ENCODE measurements around the gene D2HGDH.

D2HGDH gene

DNA sequence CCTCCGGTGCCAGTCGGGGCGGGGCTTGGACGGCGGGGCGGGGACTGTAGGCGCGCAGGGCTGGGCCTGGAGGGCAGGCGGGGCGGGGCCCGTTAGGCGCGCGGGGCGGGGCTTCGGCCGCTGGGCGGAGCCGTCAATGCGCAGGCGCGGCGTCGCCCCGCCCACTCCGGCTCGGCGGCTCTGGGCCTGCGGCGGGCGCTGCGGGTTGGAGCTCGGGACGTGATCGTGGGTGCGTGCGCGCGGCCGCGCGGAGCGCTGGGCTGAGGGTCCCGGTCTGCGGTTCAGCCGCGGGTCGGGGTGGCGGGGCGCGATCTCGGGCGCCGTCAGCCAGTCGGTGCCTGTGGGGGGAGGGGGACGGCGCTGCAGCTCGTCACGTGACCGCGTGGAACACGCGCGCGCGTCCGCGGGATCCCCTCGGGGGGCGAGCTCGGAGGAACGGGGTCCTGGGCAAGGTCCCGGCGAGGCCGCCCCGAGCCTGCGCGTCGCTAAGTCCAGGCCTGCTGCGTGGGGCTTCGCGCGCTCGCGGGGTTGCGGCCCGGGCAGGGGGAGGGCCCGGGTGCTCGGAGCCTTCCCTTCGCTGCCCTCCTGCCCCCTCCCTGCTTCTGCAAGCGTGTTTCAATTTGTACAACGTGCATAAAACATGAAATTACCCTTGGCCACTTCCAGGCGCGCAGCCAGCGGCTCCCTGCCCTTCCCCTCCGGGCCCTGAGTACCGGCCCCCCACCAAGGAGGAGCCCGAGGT, at the start of gene D2HGDH:
TSS of gene D2HGDH (plus strand) at position 164 of the 742 bp plus-strand sequence. CDS start 595 bp downstream, outside the sequence.
- peak; percentile 88 to 93 (median 89) for DNase-seq (ENCODE audit: low read depth in 3 of 3)

DNA sequence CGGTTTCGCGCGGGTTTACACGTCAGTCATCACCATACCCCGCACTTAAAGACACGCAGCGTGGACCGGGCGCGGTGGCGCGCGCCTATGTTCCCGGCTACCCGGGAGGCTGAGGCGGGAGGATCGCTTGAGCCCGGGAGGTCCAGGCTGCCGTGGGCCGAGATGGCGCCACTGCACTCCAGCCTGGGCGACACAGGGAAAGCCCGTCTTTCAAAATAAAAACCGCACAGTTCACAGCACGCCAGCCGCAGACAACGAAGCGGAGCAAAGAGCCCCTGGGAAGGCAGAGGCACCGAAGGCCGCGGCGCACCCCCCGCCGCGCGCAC, 48.1 kb upstream of the D2HGDH start:
- DNase-seq (ENCODE audit: low read depth in 3 of 3): no peak

DNA sequence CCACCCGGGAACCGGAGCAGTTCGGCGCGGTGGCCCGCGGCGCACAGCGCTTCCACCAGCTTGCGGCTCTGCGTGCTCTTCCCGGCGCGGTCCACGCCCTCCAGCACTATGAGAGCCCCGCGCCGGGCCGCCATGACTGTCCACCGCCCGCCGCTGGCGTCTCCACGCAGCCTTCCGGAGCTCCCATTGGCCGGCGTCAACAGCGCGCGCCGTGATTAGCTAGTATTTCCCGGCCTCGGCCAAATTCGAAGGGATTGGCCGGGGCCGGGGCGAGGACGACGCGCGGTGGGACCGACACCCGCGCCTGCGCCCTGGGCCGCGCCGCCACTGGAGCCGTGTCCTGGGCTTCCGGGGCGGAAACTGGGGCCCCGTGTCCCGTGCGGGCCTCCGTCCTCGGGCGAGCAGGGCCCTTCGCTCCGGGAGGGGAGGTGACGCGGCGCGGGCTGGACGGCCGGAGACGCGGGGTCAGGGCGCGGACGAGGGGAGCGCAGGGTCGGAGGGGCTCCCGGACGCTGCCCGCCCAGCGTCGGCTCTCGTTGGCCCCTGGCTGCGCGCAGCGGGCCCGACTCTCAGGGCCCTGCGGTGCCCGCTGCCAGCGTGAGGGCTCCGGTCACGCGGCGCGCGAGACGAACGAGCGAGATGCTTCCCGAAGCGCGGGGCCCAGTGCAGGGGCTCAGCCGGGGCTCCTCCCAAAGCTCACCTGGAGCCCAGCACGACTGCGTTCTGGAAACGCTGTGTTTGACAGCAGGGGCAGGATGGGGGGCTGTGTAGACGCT, 47.6 kb upstream of the D2HGDH start, which contains the start of gene DTYMK:
TSS of gene DTYMK (minus strand) at position 166 of the 776 bp plus-strand sequence. CDS start at position 134, 32 bp downstream.
- peak; percentile 89 to 95 (median 94) for DNase-seq (ENCODE audit: low read depth in 3 of 3)

DNA sequence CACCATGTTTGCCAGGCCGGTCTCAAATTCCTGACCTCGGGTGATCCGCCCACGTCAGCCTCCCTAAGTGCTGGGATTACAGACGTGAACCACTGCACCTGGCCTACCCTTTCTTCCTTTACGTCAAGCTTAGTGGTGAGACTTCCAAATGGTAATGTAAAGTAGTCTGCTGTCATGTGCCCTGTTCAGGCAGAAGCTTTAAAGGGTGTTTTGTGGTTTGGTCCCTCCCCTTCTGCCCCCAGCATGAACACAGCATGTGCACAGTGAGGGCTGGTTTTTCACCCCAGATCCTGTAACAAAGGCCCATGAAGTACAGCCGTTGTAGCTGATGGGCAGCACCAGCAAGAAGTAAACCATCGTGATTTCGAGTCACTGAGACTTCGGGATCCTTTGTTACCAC, 45.1 kb upstream of the D2HGDH start:
- DNase-seq (ENCODE audit: low read depth in 3 of 3): no peak

DNA sequence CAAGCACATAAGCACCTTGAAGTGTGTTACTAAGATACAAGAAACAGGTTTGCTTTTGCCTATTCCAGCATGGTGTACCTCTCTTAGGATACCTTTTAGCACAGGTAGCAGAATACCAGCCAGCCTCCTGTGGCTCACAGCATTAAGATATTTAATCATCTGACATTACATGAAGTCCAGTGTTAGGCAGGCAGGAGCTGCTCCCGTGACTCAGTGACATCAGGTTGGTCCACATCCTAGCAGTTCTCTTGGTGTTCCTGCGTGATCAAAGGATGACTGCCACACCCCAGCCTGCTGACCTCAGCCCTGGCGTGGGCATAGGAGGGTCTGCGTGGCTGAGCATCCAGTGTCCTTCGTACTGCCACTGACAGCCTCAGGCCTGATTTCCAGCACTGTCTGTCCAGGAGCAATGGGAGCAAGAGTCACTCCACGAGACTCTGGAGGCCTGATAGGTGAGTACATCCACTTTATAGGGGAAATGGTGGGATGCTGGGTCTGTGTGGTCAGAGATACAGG, 44.2 kb upstream of the D2HGDH start:
- no peak for DNase-seq (ENCODE audit: low read depth in 3 of 3)

DNA sequence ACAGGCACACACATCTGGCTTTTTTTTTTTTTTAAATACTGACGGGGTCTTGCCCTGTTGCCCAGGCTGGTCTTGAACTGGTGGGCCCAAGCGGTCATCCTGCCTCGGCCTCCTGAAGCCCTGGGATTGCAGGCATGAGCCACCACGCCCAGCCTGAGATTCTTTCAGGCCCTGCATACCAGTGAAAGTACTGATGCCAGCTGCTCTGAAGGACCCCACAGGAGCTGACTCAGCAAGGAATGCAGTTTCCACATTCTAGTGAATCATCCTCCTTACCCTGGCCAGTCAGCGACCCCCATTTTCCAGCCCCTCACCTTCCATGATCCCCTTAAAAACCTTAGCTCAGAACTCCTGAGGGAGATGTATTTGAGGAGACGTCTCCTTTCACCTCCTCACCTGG, 42.0 kb upstream of the D2HGDH start:
- no peak for DNase-seq (ENCODE audit: low read depth in 3 of 3)

DNA sequence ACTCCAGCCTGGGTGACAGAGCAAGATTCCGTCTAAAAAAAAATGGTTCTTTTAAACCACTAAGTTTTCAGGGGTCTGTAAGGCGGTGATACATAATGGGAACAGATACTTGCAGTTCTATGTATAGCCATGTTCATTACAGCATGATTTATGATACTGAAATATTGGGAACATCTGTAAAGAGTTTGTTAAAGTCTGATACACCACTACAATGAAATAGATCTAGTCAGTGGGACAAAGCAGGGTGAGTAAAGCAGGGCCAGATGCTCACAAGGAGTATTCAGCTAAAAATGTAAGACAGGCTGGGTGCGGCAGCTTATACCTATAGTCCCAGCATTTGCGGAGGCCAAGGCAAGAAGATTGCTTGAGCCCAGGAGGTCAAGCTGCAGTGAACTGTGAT, 38.8 kb upstream of the D2HGDH start:
- DNase-seq (ENCODE audit: low read depth in 3 of 3): no peak

DNA sequence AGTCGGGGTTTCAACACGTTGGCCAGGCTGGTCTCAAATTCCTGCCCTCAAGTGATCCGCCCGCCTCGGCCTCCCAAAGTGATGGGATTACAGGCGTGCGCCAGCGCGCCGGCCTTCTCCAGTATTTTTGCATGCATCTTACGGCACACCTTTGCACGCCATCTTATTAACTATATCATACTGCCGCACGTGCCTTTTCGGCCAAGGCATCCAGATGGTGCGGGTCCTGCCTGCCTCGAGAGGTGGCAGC, 33.4 kb upstream of the D2HGDH start:
- no peak for DNase-seq (ENCODE audit: low read depth in 3 of 3)

DNA sequence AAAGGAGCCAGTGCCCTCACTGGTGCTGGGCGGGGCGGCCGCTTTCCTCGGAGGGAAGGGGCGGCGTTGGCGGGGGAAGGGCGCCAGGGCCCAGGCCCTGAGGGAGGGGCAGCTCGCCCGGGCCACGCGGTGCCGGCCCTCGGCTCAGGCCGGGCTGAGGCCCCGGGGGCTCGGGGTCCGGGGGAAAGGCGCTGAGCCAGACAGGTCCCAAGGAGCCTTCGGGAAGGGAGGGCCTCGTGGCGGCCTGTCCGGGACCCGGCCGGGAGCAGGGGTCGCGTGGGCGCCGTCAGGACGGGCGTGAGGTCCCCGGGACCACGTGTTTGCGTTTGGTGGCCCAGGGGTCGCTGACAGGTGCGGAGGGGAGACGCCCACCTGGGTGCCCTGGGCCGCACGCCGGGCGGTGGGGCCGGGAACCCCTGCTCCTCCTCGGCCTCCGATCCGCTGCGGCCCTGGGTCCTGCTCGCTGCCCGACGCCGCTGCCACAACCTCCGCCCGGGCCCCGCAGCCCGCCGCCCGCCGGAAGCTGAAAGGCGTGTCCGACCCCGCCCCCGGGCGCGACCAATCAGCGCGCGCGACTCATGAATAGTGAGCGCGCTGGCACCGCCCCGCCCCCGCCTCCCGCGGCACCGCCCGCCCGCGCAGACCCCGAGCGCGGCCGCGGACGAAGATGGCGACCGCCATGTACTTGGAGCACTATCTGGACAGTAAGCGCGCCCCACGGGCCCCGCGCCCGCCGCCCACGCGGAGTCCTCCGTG, 32.9 kb upstream of the D2HGDH start, which contains the start of gene ING5:
TSS of gene ING5 (plus strand) at position 641 of the 756 bp plus-strand sequence. CDS start at position 668, 27 bp downstream.
- DNase-seq (ENCODE audit: low read depth in 3 of 3): peak; percentile 90 to 97 (median 96)

DNA sequence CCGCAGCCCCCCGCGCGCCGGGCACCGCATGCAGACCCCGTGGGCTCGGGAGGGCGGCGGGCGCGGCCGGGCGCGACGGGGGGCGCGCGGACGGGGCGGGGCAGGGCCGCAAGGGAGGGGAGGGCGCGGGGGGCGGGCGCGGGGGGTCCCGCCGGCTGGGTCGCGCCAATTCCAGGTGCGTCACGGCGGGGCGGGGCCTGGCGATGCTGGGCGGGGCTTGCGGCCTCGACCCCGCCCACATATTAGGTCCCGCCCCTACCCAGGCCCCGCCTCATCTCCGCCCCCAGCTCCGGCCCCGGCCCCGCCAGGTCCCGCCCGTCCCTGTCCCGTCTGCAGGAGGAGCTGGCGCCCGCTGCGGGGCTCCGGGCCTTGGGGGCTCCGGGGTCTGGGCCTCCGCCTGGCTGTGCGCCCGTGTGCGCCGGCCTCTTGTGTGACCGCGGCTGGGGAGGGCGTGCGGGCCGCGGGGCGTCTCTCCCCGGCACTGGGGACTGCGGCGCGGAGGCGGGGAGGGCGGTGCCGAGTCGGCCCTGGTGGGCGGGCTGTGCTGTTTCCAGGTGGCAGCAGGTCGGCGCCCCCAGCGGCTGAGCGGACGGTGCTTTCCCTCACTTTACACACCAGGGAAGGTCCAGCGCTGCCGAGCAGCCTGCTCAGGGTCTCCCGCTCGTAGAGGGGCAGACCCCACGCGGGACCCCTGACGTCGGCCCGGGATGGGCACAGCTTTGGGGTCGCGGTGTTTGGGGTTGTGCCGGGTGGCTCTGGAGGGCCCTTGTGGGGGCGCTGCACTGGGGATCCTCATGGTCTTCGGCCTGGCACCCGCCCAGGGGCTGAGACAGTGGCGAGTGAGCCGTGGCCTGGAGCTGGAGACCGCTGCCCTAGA, 32.0 kb upstream of the D2HGDH start:
- peak; percentile 77 to 90 (median 80) for DNase-seq (ENCODE audit: low read depth in 3 of 3)

DNA sequence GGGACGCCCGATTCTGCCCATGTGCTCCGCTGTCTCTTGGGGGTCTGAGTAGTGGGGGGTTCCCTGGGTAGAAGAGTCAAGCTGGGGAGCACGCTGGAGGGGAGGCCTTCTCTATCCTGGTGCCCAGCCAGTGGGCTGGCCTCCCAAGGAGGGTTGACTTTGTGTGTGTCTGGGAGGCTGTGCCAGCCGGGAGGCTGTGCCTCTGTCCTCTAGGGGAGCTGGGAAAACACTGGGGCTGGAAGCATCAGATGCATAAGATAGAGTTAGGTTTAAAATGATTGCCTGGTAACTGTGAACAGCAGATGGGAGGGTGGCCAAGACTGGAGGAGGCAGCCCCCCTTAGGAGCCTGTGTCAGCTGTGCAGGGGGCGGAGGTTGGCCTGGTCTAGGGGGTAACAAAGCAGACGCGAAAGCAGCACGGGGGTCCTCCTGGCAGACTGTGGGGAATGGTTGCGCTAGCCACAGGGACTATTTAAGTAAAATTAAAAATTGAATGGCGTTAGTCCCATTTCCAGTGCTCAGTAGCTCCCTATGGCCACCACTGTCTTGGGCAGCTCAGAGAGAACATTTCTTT, 31.3 kb upstream of the D2HGDH start:
- no peak for DNase-seq (ENCODE audit: low read depth in 3 of 3)

DNA sequence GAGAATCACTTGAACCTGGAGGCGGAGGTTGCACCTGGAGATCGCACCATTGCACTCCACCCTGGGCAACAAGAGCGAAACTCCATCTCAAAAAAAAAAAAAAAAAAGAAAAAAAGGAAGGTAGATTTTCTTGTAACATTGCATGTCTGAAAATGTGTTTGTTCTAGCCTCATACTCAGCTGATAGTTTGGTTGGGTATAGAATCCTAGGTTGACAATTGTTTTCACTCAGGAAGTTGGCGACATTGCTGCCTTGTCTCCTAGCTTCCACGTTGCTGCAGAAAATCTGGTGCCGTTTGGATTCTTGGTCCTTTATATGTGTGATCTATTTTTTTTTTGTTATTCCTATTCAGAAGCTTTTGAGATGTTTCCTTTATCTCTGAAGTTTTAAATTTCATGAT, 27.9 kb upstream of the D2HGDH start:
- DNase-seq (ENCODE audit: low read depth in 3 of 3): no peak

DNA sequence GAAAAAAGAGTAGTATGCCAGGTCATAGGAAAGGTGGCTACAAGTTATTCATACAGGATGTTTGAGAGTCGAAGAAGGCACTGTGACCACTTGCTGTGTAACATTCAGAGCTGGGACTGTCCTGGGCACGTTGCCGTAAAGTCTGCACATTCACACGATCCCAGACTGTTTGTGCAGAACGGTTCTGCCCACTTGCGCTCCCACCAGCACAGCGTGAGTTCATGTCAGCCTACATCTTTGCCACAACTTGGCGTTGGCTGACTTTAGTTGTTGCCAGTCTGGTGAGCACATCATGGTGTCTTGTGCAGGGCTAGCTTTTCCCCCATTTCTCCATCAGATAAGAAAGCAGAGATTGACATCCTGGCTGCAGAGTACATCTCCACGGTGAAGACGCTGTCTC, 25.6 kb upstream of the D2HGDH start:
- no peak for DNase-seq (ENCODE audit: low read depth in 3 of 3)

DNA sequence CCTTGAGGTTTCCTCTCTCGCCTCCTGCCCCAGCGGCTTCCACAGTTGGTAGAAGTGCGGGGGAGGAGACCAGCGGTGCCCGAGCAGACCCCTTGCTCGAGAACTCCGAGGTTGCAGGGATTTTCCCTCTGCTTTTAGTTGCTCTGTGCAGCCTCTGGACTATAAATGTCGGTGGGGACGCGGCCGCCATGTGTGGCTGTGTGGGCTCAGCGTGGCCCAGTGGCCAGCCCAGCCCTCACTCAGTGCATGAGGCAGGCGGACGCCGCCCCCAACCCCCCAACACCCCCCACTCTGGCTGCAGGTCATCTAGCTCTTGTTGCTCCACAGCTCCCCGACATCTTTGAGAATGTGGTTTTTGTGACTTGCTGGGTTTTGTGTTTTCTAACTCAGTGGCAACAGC, 15.3 kb upstream of the D2HGDH start:
- no peak for DNase-seq (ENCODE audit: low read depth in 3 of 3)

DNA sequence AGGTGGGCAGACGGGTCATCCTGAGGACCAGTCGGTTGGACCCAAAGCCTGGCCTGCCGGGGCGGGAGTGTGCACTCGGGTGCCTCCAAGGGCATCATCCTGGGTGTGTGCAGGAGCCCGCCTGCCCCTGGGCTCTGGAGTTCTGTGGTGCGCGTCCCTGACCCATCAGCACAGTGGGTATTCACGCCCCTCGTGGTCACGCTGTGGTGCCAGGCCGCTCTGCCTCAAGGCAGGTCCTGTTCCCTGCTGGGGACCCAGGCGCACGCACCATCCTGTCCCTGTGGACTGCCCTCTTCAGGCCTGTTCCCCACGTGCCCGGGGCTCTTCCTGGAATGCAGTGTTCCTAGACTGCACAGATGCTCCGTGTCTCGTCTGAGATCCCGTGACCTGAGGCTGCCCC, 14.3 kb upstream of the D2HGDH start:
- DNase-seq (ENCODE audit: low read depth in 3 of 3): no peak

DNA sequence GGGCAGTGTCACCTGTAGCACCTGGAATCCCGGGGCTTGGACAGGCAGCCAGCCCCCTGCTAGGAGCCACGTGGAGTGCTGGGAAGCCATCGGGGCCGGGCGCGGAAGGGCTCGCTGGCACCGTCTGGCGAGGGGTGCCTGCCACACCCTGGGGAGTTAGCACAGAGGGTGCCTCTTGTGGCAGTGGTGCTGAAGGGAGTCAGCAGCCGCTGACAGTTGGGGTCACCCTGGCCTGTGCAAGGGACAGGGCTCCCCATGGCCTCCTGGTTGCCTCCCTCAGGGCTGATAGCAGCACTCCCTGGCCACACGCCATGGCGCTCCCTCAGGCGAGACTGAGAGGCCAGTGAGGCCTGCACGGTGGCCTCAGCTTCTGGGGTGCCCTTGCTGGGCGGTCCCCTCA, 13.9 kb upstream of the D2HGDH start:
- no peak for DNase-seq (ENCODE audit: low read depth in 3 of 3)

DNA sequence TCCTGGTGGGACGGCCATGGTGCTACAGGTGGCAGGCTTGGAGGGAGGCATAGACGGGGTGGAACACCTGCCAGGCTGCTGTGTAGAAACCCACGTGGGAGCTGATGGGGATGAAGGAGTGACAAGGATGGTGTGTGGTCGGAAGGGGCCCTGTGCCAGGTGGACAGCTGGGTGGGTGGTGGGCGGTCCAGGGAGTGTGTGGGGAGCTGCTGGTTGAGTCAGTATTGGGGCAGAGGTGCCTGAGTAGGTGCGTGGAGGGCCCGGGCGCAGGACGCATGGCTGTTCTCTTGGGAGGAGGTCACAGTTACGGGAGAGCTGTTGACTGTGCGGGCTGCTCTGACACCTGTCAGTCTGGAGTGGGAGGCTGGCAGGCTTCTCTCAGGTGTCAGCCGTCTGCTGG, 12.6 kb upstream of the D2HGDH start:
- no peak for DNase-seq (ENCODE audit: low read depth in 3 of 3)

DNA sequence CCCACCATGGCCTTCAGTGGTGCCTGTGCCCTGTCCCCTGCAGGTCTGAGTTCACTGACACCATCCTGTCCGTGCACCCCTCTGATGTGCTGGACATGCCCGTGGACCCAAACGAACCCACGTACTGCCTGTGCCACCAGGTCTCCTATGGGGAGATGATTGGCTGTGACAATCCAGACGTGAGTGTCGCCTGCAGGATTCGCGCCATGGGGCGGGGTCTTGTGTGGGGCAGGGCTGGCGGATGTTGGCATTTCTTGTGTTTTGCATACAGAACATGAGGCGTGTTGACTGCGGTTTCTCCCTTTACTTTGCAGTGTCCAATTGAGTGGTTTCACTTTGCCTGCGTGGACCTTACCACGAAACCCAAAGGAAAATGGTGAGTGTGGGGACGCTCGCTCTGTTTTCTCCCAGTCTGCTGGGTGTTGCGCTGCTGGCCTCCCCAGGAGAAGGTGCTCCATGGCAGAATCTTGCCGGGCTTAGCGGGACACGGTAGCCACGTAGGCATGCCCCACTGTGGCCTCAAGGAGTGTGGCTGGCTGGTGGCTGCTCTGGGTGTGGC, 11.5 kb upstream of the D2HGDH start:
- DNase-seq (ENCODE audit: low read depth in 3 of 3): no peak

DNA sequence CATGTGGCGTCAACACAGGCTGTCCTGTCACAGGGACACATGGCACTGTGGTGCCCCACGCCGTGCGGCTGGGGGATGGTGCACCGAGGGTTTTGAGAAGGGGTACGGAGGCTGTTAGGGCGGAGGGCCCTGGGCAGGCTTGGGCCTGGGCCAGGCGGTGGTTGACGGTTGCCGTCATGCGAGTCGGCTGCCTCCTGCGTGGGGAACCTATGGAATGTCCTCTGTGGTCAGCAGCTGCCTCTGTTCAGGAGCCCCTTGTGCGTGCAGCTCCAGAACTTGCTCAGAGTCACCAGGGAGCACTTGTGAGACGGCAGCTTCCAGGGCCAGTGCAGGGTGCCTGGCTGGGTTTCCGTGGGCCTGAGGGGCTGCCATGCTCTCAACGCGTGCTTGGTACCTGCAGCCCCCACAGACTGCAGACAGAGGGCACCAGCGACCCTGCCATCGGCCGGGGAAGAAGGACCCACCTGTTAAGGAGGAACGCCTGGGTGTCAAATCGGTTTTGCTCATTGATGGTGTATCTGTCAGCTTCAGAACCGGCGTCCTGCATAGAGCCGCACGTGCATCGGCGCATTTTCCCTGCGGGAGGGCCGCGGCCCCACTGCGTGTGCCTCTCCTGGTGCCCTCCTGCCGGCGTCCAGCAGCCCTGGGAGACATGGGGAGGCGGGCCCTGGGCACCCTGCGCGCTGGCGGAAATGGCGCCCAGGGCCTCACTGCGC, 10.0 kb upstream of the D2HGDH start:
- DNase-seq (ENCODE audit: low read depth in 3 of 3): no peak
